ENCODE results near the gene SPEM3. TPM values are rescaled to one million over a fixed set of nuclear protein-coding genes. Genes with fewer than 3 reads are reported as not detected.

Gene SPEM3
- total and polyA plus RNA-seq, 2 experiments from 2014 or later: not detected

DNA sequence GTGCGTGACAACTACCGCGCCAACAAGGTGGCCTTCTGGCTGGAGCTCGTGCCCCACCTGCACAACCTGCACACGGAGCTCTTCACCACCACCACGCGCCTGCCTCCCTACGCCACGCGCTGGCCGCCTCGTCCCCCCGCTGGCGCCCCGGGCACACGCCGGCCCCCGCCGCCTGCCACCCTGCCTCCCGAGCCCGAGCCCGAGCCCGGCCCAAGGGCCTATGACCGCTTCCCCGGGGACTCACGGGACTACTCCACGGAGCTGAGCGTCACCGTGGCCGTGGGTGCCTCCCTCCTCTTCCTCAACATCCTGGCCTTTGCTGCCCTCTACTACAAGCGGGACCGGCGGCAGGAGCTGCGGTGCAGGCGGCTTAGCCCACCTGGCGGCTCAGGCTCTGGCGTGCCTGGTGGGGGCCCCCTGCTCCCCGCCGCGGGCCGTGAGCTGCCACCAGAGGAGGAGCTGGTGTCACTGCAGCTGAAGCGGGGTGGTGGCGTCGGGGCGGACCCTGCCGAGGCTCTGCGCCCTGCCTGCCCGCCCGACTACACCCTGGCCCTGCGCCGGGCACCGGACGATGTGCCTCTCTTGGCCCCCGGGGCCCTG is 11.5 kb upstream of the SPEM3 start:
- Histone ChIP-seq H3K27me3 (no peaks in the 10 kb centered on the region), H3K9me2 (replicated peaks; ENCODE audit: insufficient read depth) (no peaks in the 10 kb centered on the region), H3K27ac (no peak overlapping the region), H3K4me3 (no peak overlapping the region), H3K36me3 (replicated peaks; ENCODE audit: insufficient read depth, low read depth) (no peaks in the 10 kb centered on the region), H3K4me1 (ENCODE audit: insufficient read depth) (no peaks in the 10 kb centered on the region), H3K4me2 (no peak overlapping the region), H2AFZ (no peak overlapping the region), H3K9me3 (ENCODE audit: low read depth) (no peaks in the 10 kb centered on the region), H4K20me1 (ENCODE audit: insufficient read depth, poor library complexity, severe bottlenecking) (no peaks in the 10 kb centered on the region), H3K79me2 (no peaks in the 10 kb centered on the region)
- DNase-seq (ENCODE audit: low spot score): no peak
- TF ChIP-seq, protein P1, sequence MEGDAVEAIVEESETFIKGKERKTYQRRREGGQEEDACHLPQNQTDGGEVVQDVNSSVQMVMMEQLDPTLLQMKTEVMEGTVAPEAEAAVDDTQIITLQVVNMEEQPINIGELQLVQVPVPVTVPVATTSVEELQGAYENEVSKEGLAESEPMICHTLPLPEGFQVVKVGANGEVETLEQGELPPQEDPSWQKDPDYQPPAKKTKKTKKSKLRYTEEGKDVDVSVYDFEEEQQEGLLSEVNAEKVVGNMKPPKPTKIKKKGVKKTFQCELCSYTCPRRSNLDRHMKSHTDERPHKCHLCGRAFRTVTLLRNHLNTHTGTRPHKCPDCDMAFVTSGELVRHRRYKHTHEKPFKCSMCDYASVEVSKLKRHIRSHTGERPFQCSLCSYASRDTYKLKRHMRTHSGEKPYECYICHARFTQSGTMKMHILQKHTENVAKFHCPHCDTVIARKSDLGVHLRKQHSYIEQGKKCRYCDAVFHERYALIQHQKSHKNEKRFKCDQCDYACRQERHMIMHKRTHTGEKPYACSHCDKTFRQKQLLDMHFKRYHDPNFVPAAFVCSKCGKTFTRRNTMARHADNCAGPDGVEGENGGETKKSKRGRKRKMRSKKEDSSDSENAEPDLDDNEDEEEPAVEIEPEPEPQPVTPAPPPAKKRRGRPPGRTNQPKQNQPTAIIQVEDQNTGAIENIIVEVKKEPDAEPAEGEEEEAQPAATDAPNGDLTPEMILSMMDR (IDR thresholded peaks at IDR 0.05; ENCODE audit: poor library complexity): no peak
- TF ChIP-seq EZH2 (IDR thresholded peaks at IDR 0.05; ENCODE audit: borderline replicate concordance) (no peak), EZH2phosphoT487 (IDR thresholded peaks at IDR 0.05; ENCODE audit: low read depth, severe bottlenecking, unreplicated experiment) (no peak)
- WGBS (ENCODE audit: low lambda C conversion rate, missing lambda C conversion rate): over 99% methylated on average over 19 of the region's 54 CpGs

DNA sequence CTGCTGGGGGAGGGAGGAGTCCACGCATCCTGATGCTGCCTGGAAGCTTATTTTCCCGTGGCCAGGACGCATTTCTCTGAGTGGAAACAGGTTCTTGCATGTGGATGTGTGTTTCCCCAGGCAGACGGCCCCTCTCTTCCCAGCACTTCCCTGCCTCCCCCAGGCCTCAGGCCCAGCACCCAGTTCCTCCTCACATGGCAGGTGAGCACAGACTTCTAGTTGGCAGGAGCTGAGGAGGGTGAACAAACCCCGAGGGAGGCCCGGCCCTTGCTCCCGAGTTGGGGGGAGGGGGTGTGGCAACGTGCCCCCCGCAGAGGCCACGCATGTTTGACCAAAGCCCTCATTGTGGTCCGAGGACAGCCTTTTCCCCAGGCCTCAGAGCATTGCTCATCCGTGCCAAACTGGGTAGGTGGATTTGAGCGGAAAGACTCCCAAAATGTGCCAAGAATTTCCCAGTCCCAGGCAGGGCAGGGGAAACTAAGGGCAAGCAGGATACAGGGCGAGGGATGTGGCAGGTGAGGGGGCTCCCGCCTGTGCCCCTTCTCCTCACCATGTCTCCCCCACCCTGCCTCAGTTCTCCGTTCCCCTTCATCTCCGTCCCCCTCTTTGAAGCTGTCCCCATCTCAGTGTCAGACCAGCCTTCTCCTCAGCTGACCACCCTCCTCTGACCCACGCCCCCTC is 10.0 kb upstream of the SPEM3 start:
- no peaks in the 10 kb centered on the region for H3K9me3 ChIP-seq (ENCODE audit: low read depth)
- H3K79me2 ChIP-seq: no peaks in the 10 kb centered on the region
- TF ChIP-seq, protein P1 (IDR thresholded peaks at IDR 0.05; ENCODE audit: poor library complexity): no peak
- TF ChIP-seq EZH2phosphoT487 (IDR thresholded peaks at IDR 0.05; ENCODE audit: low read depth, severe bottlenecking, unreplicated experiment) (no peak), EZH2 (IDR thresholded peaks at IDR 0.05; ENCODE audit: borderline replicate concordance) (no peak)
- H3K27ac ChIP-seq: no peak overlapping the region
- no peaks in the 10 kb centered on the region for H3K4me1 ChIP-seq (ENCODE audit: insufficient read depth)
- WGBS (ENCODE audit: low lambda C conversion rate, missing lambda C conversion rate): 81% methylated on average over 17 of the region's 18 CpGs
- H3K9me2 ChIP-seq (replicated peaks; ENCODE audit: insufficient read depth): no peaks in the 10 kb centered on the region
- H3K36me3 ChIP-seq (replicated peaks; ENCODE audit: insufficient read depth, low read depth): no peaks in the 10 kb centered on the region
- no peak overlapping the region for H3K4me2 ChIP-seq
- no peaks in the 10 kb centered on the region for H3K27me3 ChIP-seq
- no peak overlapping the region for H2AFZ ChIP-seq
- H4K20me1 ChIP-seq (ENCODE audit: insufficient read depth, poor library complexity, severe bottlenecking): no peaks in the 10 kb centered on the region
- no peak overlapping the region for H3K4me3 ChIP-seq
- DNase-seq (ENCODE audit: low spot score): no peak

DNA sequence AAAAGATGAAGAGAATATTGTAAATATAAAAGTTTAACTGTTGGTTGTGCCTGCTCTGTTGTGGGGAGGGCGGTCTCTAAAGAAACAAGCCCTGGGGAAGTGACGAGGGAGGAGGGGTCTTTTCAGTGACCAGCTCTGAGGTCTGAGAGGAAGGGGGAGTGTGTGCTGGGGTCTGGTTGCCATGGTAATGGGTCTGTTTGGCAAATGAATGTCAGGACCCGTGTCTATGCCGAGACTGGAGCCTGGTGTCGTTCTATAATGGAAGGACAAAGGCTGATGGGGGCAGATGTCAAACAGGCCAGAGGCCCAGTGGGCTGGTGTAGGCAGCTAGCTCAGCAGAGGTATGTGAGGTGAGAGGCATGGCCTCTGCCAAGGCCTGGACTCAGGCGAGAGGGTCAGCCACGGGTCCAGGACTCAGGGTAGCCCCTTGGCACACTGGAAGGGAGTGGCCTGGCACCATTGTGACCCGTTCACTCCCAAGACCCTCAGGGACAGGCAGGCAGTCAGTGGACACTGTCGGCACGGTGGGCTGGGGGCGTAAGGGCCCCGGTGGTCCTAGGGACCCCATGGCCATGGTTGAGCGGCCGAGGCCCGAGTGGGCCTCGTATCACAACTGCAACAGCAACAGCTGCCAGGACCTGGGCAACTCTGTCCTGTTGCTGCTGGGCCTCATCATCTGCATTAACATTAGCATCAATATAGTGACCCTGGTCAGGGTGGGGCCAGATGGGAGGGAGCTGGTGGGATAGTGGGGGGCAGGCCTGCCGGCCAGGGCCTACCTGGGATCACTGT is 8.6 kb upstream of the SPEM3 start, which contains the start of gene SPEM1:
Gene SPEM1, plus strand, starts transcription at position 506 of the 792 bp plus-strand sequence. Its CDS starts 61 bp downstream, at position 567.
- no peak within 1 kb of the TSS for H3K4me2 ChIP-seq
- no peaks in the 10 kb centered on the region for H3K9me3 ChIP-seq (ENCODE audit: low read depth)
- no peaks in the 10 kb centered on the region for H3K27me3 ChIP-seq
- no peaks in the 10 kb centered on the region for H4K20me1 ChIP-seq (ENCODE audit: insufficient read depth, poor library complexity, severe bottlenecking)
- no peak for DNase-seq (ENCODE audit: low spot score)
- H3K4me1 ChIP-seq (ENCODE audit: insufficient read depth): no peaks in the 10 kb centered on the region
- TF ChIP-seq, protein P1 (IDR thresholded peaks at IDR 0.05; ENCODE audit: poor library complexity): no peak
- TF ChIP-seq EZH2 (IDR thresholded peaks at IDR 0.05; ENCODE audit: borderline replicate concordance): no peak
- TF ChIP-seq EZH2phosphoT487 (IDR thresholded peaks at IDR 0.05; ENCODE audit: low read depth, severe bottlenecking, unreplicated experiment): no peak
- H3K9me2 ChIP-seq (replicated peaks; ENCODE audit: insufficient read depth): no peaks in the 10 kb centered on the region
- no peaks in the 10 kb centered on the region for H3K36me3 ChIP-seq (replicated peaks; ENCODE audit: insufficient read depth, low read depth)
- WGBS (ENCODE audit: low lambda C conversion rate, missing lambda C conversion rate): 86% methylated on average over 17 of the region's 17 CpGs
- no peaks in the 10 kb centered on the region for H3K79me2 ChIP-seq
- no peak within 1 kb of the TSS for H3K4me3 ChIP-seq
- H2AFZ ChIP-seq: no peak within 1 kb of the TSS
- no peak within 1 kb of the TSS for H3K27ac ChIP-seq
